ENCODE results near the gene HMGCS2.

Gene HMGCS2

GRCh38 chr1:119742202-119742601, 26.5 kb downstream of the HMGCS2 start:
- TF ChIP-seq MYC (IDR thresholded peaks at IDR 0.05; ENCODE audit: low read depth, low read length) (no peak), MAX (IDR thresholded peaks at IDR 0.05; ENCODE audit: low read depth, low read length) (no peak)
- DNase-seq (ENCODE audit: low read depth) = no peak
- no peak overlapping the region for H3K4me3 ChIP-seq (ENCODE audit: low read depth, low read length)

- no peak for TF ChIP-seq POLR2A (IDR thresholded peaks at IDR 0.05; ENCODE audit: extremely low read depth, insufficient read length)
- TF ChIP-seq MAX (IDR thresholded peaks at IDR 0.05; ENCODE audit: low read depth, low read length) = no peak
- TF ChIP-seq MYC (IDR thresholded peaks at IDR 0.05; ENCODE audit: low read depth, low read length) = no peak
- TF ChIP-seq CTCF (IDR thresholded peaks at IDR 0.05; ENCODE audit: low read depth, low read length) = no peak
- H3K4me3 ChIP-seq (ENCODE audit: low read depth, low read length) = no peak overlapping the region
- no peak for DNase-seq (ENCODE audit: low read depth)
Measured at GRCh38 chr1:119740896-119741780, 27.6 kb downstream of the HMGCS2 start.

- TF ChIP-seq MAX (IDR thresholded peaks at IDR 0.05; ENCODE audit: low read depth, low read length) (no peak), POLR2A (IDR thresholded peaks at IDR 0.05; ENCODE audit: extremely low read depth, insufficient read length) (no peak), CTCF (IDR thresholded peaks at IDR 0.05; ENCODE audit: low read depth, low read length) (no peak), MYC (IDR thresholded peaks at IDR 0.05; ENCODE audit: low read depth, low read length) (no peak)
- DNase-seq (ENCODE audit: low read depth) = no peak
Measured at GRCh38 chr1:119740261-119740660, 28.4 kb downstream of the HMGCS2 start.

GRCh38 chr1:119739150-119739549, 29.6 kb downstream of the HMGCS2 start:
- no peak overlapping the region for H3K4me3 ChIP-seq (ENCODE audit: low read depth, low read length)
- TF ChIP-seq MYC (IDR thresholded peaks at IDR 0.05; ENCODE audit: low read depth, low read length) (no peak), MAX (IDR thresholded peaks at IDR 0.05; ENCODE audit: low read depth, low read length) (no peak), POLR2A (IDR thresholded peaks at IDR 0.05; ENCODE audit: extremely low read depth, insufficient read length) (no peak), CTCF (IDR thresholded peaks at IDR 0.05; ENCODE audit: low read depth, low read length) (no peak)
- DNase-seq (ENCODE audit: low read depth) = no peak

More at GRCh38 chr1:119740261-119740660, 28.4 kb downstream of the HMGCS2 start:
- H3K4me3 ChIP-seq (ENCODE audit: low read depth, low read length) = no peak overlapping the region

GRCh38 chr1:119738100-119738720, 30.5 kb downstream of the HMGCS2 start:
- no peak overlapping the region for H3K4me3 ChIP-seq (ENCODE audit: low read depth, low read length)
- TF ChIP-seq CTCF (IDR thresholded peaks at IDR 0.05; ENCODE audit: low read depth, low read length) (no peak), POLR2A (IDR thresholded peaks at IDR 0.05; ENCODE audit: extremely low read depth, insufficient read length) (no peak), MYC (IDR thresholded peaks at IDR 0.05; ENCODE audit: low read depth, low read length) (no peak), MAX (IDR thresholded peaks at IDR 0.05; ENCODE audit: low read depth, low read length) (no peak)
- DNase-seq (ENCODE audit: low read depth) = no peak

Data from NB4 (cell line).